Naive thymus-derived CD4-positive, alpha-beta T cell (primary cell): ENCODE data around the gene GADD45B. TPM values are rescaled to one million over a fixed set of nuclear protein-coding genes. Genes with fewer than 3 reads are reported as not detected.
"Not testable (repeated sequence)": the region's sequence is repeated elsewhere in the genome, so short reads cannot be mapped to it uniquely, and the experiment has no call there.

Experiments
- ATAC-seq: fragments of 150-1000 bp; cut with Tn5 transposase; 2 replicates; pipeline ENCODE4 v1.10.0; 2021; ENCODE audit warnings: mild to moderate bottlenecking, moderate library complexity
- CTCF ChIA-PET: fragments of 350-600 bp; sonication (Branson Sonifier 250); formaldehyde crosslinking; loops from one replicate; lab custom pipeline; 2021; ENCODE audit warnings: antibody characterized with exemption; lab: Charles Lee
- POLR2A ChIA-PET: fragments of 350-600 bp; sonication (Branson Sonifier 250); formaldehyde crosslinking; loops from one replicate; lab custom pipeline; 2021; ENCODE audit warnings: antibody characterized with exemption, inconsistent platforms; lab: Charles Lee
- DNase-seq, 9 donors: peaks; one replicate each; pipeline versions ENCODE4 v3.0.0 to v3.0.0-alpha.2; 2020 to 2022; ENCODE audit warnings: mixed read lengths in 1 of 9
- H3K27ac ChIP-seq: one replicate; pipeline ENCODE4 v1.7.0; 2013; ENCODE audit warnings: mild to moderate bottlenecking, low read depth, low read length, moderate library complexity
- H3K27me3 ChIP-seq, 2 donors: one replicate each; pipeline ENCODE4 v1.7.0; 2013; ENCODE audit warnings: low read length in 2 of 2, mild to moderate bottlenecking in 2 of 2, moderate library complexity in 2 of 2; ENCODE audit not compliant: control insufficient read depth in 2 of 2, insufficient read depth in 2 of 2
- H3K36me3 ChIP-seq, 3 experiments: 1 replicate in 2 of 3; 2 replicates in 1 of 3; pipeline ENCODE4 v1.7.0; 2013; ENCODE audit warnings: low read length in 3 of 3, mild to moderate bottlenecking in 3 of 3, moderate library complexity in 1 of 3; ENCODE audit not compliant: insufficient read depth in 3 of 3, control insufficient read depth in 2 of 3
- H3K4me1 ChIP-seq, 2 donors: one replicate each; pipeline ENCODE4 v1.7.0; 2013; ENCODE audit warnings: low read length in 2 of 2, mild to moderate bottlenecking in 2 of 2, moderate library complexity in 1 of 2; ENCODE audit not compliant: control insufficient read depth in 2 of 2, insufficient read depth in 2 of 2
- H3K4me3 ChIP-seq: 2 replicates; pipeline ENCODE4 v1.7.0; 2013; ENCODE audit warnings: mild to moderate bottlenecking, low read length
- H3K9me3 ChIP-seq, 3 experiments: 1 replicate in 2 of 3; 2 replicates in 1 of 3; pipeline ENCODE4 v1.7.0; 2013; ENCODE audit warnings: low read length in 3 of 3; ENCODE audit not compliant: control insufficient read depth in 2 of 3
- H3K27ac Mint-ChIP-seq, 9 donors: one replicate each; pipeline ENCODE4 v1.8.0; 2020 to 2022; ENCODE audit warnings: mixed read lengths in 9 of 9, mild to moderate bottlenecking in 8 of 9, moderate library complexity in 5 of 9, inconsistent platforms in 2 of 9
- H3K27me3 Mint-ChIP-seq, 5 donors: one replicate each; pipeline ENCODE4 v1.8.0; 2021 to 2022; ENCODE audit warnings: mixed read lengths in 5 of 5, mild to moderate bottlenecking in 1 of 5
- H3K36me3 Mint-ChIP-seq, 5 donors: one replicate each; pipeline ENCODE4 v1.8.0; 2020 to 2022; ENCODE audit warnings: mixed read lengths in 5 of 5, mild to moderate bottlenecking in 3 of 5, inconsistent platforms in 1 of 5
- H3K4me1 Mint-ChIP-seq, 7 donors: one replicate each; pipeline ENCODE4 v1.8.0; 2020 to 2022; ENCODE audit warnings: mixed read lengths in 7 of 7, mild to moderate bottlenecking in 3 of 7, inconsistent platforms in 1 of 7
- H3K4me3 Mint-ChIP-seq, 10 donors: one replicate each; pipeline ENCODE4 v1.8.0; 2020 to 2022; ENCODE audit warnings: mild to moderate bottlenecking in 10 of 10, mixed read lengths in 10 of 10, moderate library complexity in 6 of 10, inconsistent platforms in 2 of 10
- H3K9me3 Mint-ChIP-seq, 11 donors: one replicate each; pipeline ENCODE4 v1.8.0; 2020 to 2022; ENCODE audit warnings: mixed read lengths in 11 of 11, mild to moderate bottlenecking in 4 of 11, inconsistent platforms in 1 of 11, moderate library complexity in 1 of 11
- intact Hi-C, 2 donors: fragments of 100-400 bp; cut with micrococcal nuclease; formaldehyde crosslinking; loops; one replicate each; pipeline ENCODE4 v1.15.1; 2023
- polyA plus RNA-seq, 2 donors: library from polyadenylated mRNA; unstranded; fragments of 300-500 nt; fragmentation: Illumina TruSeq; gene quantifications; one replicate each; pipeline ENCODE4 v1.2.3, GENCODE V29; 2021
- total RNA-seq, 6 experiments: library from RNA in 5 of 6; stranded (reverse) in 5 of 6; gene quantifications; 1 replicate in 5 of 6; 2 replicates in 1 of 6; pipeline ENCODE4 v1.2.3 and lab custom pipeline; 2021 to 2026

GADD45B gene
- total and polyA plus RNA-seq, 7 experiments from 2014 or later, result 30.1 to 157 (median 82.8) TPM

DNA sequence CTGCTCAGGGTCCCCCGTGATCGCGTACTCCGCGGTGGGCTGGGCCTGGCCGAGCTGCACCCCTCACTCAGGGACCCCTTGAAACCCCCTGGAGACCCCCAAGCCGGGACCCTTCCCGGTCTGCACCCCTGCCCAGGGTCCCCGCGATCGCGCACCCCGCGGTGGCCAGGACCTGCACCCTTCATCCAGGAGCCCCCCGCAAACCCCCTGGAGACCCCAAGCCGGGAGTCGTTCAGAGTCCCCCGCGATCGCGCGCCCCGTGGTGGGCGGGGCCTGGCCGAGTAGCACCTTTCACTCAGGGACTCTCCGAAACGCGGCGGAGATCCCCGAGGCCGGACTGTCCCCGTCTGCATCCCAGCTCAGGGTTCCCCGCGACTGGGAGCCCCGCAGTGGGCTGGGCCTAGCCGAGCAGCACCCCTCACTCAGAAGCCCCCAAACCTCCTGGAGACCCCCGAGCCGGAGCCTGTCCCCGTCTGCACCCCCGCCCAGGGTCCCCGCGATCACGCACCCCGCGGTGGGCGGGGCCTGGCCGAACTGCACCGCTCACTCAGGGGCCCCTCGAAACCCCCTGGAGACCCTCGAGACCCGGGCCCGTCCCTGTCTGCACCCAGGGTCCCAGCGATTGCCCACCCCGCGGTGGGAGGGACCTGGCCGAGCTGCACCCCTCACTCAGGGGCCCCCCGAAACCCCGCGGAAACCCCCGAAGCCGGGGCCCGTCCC lies 19.9 kb upstream of the GADD45B start:
- no peaks in the 10 kb centered on the region for H3K27me3 Mint-ChIP-seq
- CTCF ChIA-PET, result interaction anchor here (0.6 to 1.3 kb wide), 3 partner anchors 28 to 180 kb away, joined by 3 read pairs; no protein-coding TSS in a partner anchor
- POLR2A ChIA-PET, result interaction anchor here (0.6 to 2.7 kb wide), 9 partner anchors 9 to 1232 kb away, joined by 3 to 25 read pairs (median 4); partner anchors contain the start of genes GADD45B and TIMM13
- H3K27me3 ChIP-seq, result no peaks in the 10 kb centered on the region
- DNase-seq (peak in 5 of 9 donors; percentile 14 to 68 (median 29)), ATAC-seq (peak; percentile 59)
- peaks cover 14 to 18% of the 10 kb centered on the region in 2 donors for H3K4me1 ChIP-seq
- H3K36me3 Mint-ChIP-seq, result peaks cover 0 to 8% (median 0%) of the 10 kb centered on the region in 5 donors
- H3K4me3 Mint-ChIP-seq, result peak overlapping the region; percentile 77 to 90 (median 84)
- intact Hi-C loops, result loop anchor here in 1 of 2 donors (1.0 to 10.0 kb wide), 5 partner anchors 19 to 329 kb away; partner anchors contain the start of genes AP3D1, PLEKHJ1, SF3A2 and THOP1
- H3K9me3 ChIP-seq, result no peaks in the 10 kb centered on the region
- H3K36me3 ChIP-seq, result no peaks in the 10 kb centered on the region
- peaks cover 14 to 28% (median 18%) of the 10 kb centered on the region in 7 donors for H3K4me1 Mint-ChIP-seq
- peak overlapping the region; percentile 79 for H3K4me3 ChIP-seq
- H3K9me3 Mint-ChIP-seq, result peaks cover 0 to 2% (median 0%) of the 10 kb centered on the region in 11 donors
- peak overlapping the region; percentile 86 for H3K27ac ChIP-seq
- H3K27ac Mint-ChIP-seq, result peak overlapping the region in 6 of 9 donors; percentile 77 to 88 (median 82)

DNA sequence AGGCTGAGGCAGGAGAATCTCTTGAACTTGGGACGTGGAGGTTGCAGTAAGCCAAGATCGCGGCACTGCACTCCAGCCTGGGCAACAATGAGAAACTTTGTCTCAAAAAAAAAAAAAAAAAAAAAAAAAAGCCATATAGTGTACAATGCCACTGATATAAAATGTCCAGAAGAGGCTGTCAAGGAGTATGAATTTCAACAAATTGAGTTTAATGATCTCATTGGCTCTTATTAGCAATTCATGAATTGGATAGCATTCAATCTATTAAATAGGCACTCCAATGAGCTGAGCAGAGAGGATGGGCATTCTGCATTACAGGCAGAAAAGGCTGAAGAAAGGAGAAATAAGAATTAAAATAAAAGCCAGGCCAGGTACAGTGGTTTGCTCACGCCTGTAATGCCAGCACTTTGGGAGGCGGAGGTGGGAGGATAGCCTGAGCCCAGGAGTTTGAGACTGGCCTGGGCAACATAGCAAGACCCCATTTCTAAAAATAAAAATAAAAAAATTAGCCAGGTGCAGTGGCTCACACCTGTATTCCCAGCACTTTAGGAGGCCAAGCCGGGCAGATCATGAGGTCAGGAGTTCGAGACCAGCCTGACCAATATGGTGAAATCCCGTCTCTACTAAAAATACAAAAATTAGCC lies 18.4 kb upstream of the GADD45B start:
- intact Hi-C loops, result loop anchor here (1.0 to 10.0 kb wide), 9 partner anchors 17 to 327 kb away; partner anchors contain the start of genes PLEKHJ1 (in 2 of the 2), SF3A2 (in 2 of the 2), AP3D1 (in 1 of the 2) and DOT1L (in 1 of the 2)
- ChIA-PET CTCF (interaction anchor here (0.9 to 1.3 kb wide), 2 partner anchors 30 to 183 kb away, joined by 3 to 4 read pairs; no protein-coding TSS in a partner anchor), POLR2A (interaction anchor here (0.7 to 2.7 kb wide), 8 partner anchors 9 to 169 kb away, joined by 3 to 25 read pairs (median 4); partner anchors contain the start of genes GADD45B and TIMM13)

DNA sequence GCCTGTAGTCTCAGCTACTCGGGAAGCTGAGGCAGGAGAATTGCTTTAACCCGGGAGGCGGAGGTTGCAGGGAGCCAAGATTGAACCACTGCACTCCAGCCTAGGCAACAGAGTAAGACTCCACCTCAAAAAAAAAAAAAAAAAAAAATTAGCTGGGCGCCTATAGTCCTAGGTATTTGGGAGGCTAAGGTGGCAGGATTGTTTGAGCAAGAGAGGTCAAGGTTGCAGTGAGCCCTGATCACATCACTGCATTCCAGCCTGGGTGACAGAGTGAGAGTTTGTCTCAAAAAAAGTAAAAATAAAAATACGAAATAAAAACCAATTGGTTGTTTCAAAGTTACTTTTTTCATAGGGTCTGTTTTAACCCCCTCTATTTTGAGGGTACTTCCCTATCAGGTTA lies 17.9 kb upstream of the GADD45B start:
- ATAC-seq (no peak), DNase-seq (no peak)
- Mint-ChIP-seq H3K4me1 (peaks cover 16 to 34% (median 24%) of the 10 kb centered on the region in 7 donors), H3K4me3 (peak overlapping the region in 1 of 10 donors; percentile 25), H3K9me3 (peaks cover 0 to 2% (median 0%) of the 10 kb centered on the region in 11 donors), H3K27me3 (no peaks in the 10 kb centered on the region), H3K36me3 (peaks cover 0 to 8% (median 0%) of the 10 kb centered on the region in 5 donors), H3K27ac (no peak overlapping the region)
- Histone ChIP-seq H3K4me1 (peaks cover 14 to 18% of the 10 kb centered on the region in 2 donors), H3K9me3 (no peaks in the 10 kb centered on the region), H3K4me3 (no peak overlapping the region), H3K27ac (no peak overlapping the region), H3K27me3 (no peaks in the 10 kb centered on the region), H3K36me3 (peaks cover 0 to 3% (median 0%) of the 10 kb centered on the region in 3 experiments)
- ChIA-PET CTCF (interaction anchor here (1.3 kb wide), 1 partner anchor 18 kb away, joined by 5 read pairs; the partner anchor contains the start of gene GADD45B), POLR2A (interaction anchor here (2.2 to 2.7 kb wide), 2 partner anchors 19 to 31 kb away, joined by 23 to 25 read pairs; partner anchors contain the start of genes GADD45B and TIMM13)
- intact Hi-C loops, result loop anchor here in 1 of 2 donors (5.0 to 10.0 kb wide), 2 partner anchors 221 to 303 kb away; partner anchors contain the start of genes AP3D1, PLEKHJ1 and SF3A2

More for the DNA sequence above, 18.4 kb upstream of the GADD45B start:
- ATAC-seq, result no peak
- Histone ChIP-seq H3K36me3 (peaks cover 0 to 3% (median 0%) of the 10 kb centered on the region in 3 experiments), H3K4me3 (peak overlapping the region; percentile 61), H3K27me3 (no peaks in the 10 kb centered on the region), H3K9me3 (no peaks in the 10 kb centered on the region), H3K4me1 (peaks cover 14 to 18% of the 10 kb centered on the region in 2 donors), H3K27ac (peak overlapping the region; percentile 74)
- Mint-ChIP-seq H3K36me3 (peaks cover 0 to 8% (median 0%) of the 10 kb centered on the region in 5 donors), H3K4me1 (peaks cover 16 to 35% (median 24%) of the 10 kb centered on the region in 7 donors), H3K4me3 (peak overlapping the region; percentile 80 to 88 (median 85)), H3K27ac (peak overlapping the region; percentile 7 to 95 (median 89)), H3K27me3 (no peaks in the 10 kb centered on the region), H3K9me3 (peaks cover 0 to 2% (median 0%) of the 10 kb centered on the region in 11 donors)
- no peak for DNase-seq

DNA sequence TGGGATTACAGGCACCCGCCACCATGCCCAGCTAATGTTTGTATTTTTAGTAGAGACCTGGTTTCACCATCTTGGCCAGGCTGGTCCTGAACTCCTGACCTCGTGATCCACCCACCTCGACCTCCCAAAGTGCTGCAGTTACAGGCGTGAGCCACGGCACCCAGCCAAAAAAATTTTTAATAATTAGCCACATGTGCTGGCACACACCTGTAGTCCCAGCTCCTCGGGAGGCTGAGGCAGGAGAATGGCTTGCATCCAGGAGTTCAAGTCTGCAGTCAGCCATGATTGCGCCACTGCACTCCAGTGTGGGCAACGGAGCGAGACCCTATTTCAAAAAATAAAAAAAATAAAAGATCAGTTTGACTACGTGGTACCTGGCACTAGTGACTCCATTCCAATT lies 17.2 kb upstream of the GADD45B start:
- H3K27me3 Mint-ChIP-seq, POLR2A ChIA-PET, H3K9me3 Mint-ChIP-seq, DNase-seq, H3K27ac Mint-ChIP-seq, H3K27ac ChIP-seq, ATAC-seq, H3K36me3 Mint-ChIP-seq, H3K36me3 ChIP-seq, H3K27me3 ChIP-seq, H3K4me3 Mint-ChIP-seq, H3K4me3 ChIP-seq, H3K9me3 ChIP-seq: not testable (repeated sequence)
- H3K4me1 ChIP-seq, result peaks cover 14 to 18% of the 10 kb centered on the region in 2 donors
- intact Hi-C loops, result loop anchor here in 1 of 2 donors (5.0 to 10.0 kb wide), 2 partner anchors 221 to 304 kb away; partner anchors contain the start of genes AP3D1, PLEKHJ1 and SF3A2
- CTCF ChIA-PET, result interaction anchor here (1.3 kb wide), 1 partner anchor 17 kb away, joined by 5 read pairs; the partner anchor contains the start of gene GADD45B
- H3K4me1 Mint-ChIP-seq, result peaks cover 16 to 36% (median 24%) of the 10 kb centered on the region in 7 donors

DNA sequence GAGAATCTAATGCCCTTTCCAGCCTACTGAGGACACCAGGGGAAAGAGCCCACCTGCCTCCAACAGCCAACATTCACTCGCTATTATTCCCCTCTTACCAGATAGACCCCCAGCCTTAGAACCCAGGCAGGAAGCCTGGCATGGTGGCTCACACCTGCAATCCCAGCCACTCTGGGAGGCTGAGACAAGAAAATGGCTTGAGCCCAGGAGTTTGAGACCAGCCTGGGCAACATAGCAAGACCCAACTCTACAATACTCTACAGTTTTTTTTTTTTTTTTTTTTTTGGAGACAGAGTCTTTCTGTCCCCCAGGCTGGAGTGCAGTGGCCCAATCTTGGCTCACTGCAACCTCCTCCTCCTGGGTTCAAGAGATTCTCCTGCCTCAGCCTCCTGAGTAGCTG lies 15.7 kb upstream of the GADD45B start:
- peak overlapping the region in 1 of 9 donors; percentile 56 for H3K27ac Mint-ChIP-seq
- no peaks in the 10 kb centered on the region for H3K9me3 ChIP-seq
- H3K27me3 ChIP-seq, result no peaks in the 10 kb centered on the region
- DNase-seq (no peak), ATAC-seq (no peak)
- no peak overlapping the region for H3K4me3 ChIP-seq
- H3K9me3 Mint-ChIP-seq, result peaks cover 0 to 2% (median 0%) of the 10 kb centered on the region in 11 donors
- peak overlapping the region in 7 of 10 donors; percentile 2 to 63 (median 18) for H3K4me3 Mint-ChIP-seq
- peaks cover 0 to 3% (median 0%) of the 10 kb centered on the region in 3 experiments for H3K36me3 ChIP-seq
- ChIA-PET POLR2A (no interaction called here), CTCF (no interaction called here)
- H3K27me3 Mint-ChIP-seq, result no peaks in the 10 kb centered on the region
- H3K27ac ChIP-seq, result no peak overlapping the region
- peaks cover 8 to 27% (median 15%) of the 10 kb centered on the region in 7 donors for H3K4me1 Mint-ChIP-seq
- intact Hi-C loops, result no loop called here
- H3K4me1 ChIP-seq, result peaks cover 12 to 14% of the 10 kb centered on the region in 2 donors
- peaks cover 0 to 8% (median 0%) of the 10 kb centered on the region in 5 donors for H3K36me3 Mint-ChIP-seq
